Left lung (tissue), 10 donors: ENCODE data around the gene MTG2. TPM values are rescaled to one million over a fixed set of nuclear protein-coding genes. Genes with fewer than 3 reads are reported as not detected.

Experiments used
- ATAC-seq: fragments of 200-7000 bp; cut with Tn5 transposase; one replicate; pipeline ENCODE4 v1.9.1; 2020; ENCODE audit warnings: moderate library complexity
- DNase-seq, 4 donors: peaks; one replicate each; pipeline ENCODE4 v3.0.0-alpha.2; 2013 to 2020
- H3K27ac ChIP-seq, 2 donors: fragments of 200-600 bp; sonication (generic) in 1 of 2; one replicate each; pipeline versions ENCODE4 v1.5.0 to v1.8.0; 2020 to 2021
- H3K27me3 ChIP-seq, 2 donors: fragments of 200-600 bp; sonication (generic) in 1 of 2; one replicate each; pipeline versions ENCODE4 v1.5.0 to v1.8.0; 2020 to 2021
- H3K36me3 ChIP-seq, 2 donors: fragments of 200-600 bp; sonication (generic) in 1 of 2; one replicate each; pipeline versions ENCODE4 v1.5.0 to v1.8.0; 2020 to 2021
- H3K4me1 ChIP-seq, 2 donors: fragments of 200-600 bp; one replicate each; pipeline ENCODE4 v1.8.0; 2021
- H3K4me3 ChIP-seq, 2 donors: fragments of 200-600 bp; sonication (generic) in 1 of 2; one replicate each; pipeline versions ENCODE4 v1.5.0 to v1.8.0; 2020 to 2021; ENCODE audit warnings: mild to moderate bottlenecking in 1 of 2
- H3K9me3 ChIP-seq, 2 donors: fragments of 200-600 bp; sonication (generic) in 1 of 2; one replicate each; pipeline versions ENCODE4 v1.5.0 to v1.8.0; 2020 to 2021
- intact Hi-C, 2 donors: fragments of 100-400 bp; cut with DNase I; formaldehyde crosslinking; loops; one replicate each; pipeline versions ENCODE4 v1.11.2 to v1.14.2; 2022
- polyA plus RNA-seq, 6 donors: library from polyadenylated mRNA; unstranded; fragments of 120-200 nt; gene quantifications; one replicate each; pipeline ENCODE4 v1.2.1, GENCODE V29; 2013; ENCODE audit not compliant: insufficient read length in 6 of 6
- total RNA-seq, 2 donors: library from RNA; stranded (reverse); fragmentation: NEBNext Ultra II Directional; extraction: Animal tissue kit (Norgen Biotek cat#: 25700); gene quantifications; one replicate each; pipeline ENCODE4 v1.2.1, GENCODE V29; 2021
- TF ChIP-seq, protein P1 (sequence below), 2 donors: fragments of 200-600 bp; sonication (generic) in 1 of 2; IDR thresholded peaks; one replicate each; pipeline versions ENCODE4 v1.5.0 to v1.8.0; 2021; ENCODE audit warnings: antibody characterized with exemption in 2 of 2
- donor health status: DM: no; HTN: yes; CAD: no.
- donor health status: DM: no; HTN: no; CAD: no.

The MTG2 gene
- total and polyA plus RNA-seq, 8 donors: 25.5 to 34.6 (median 31.2) TPM

GRCh38 chr20:62165762-62166399, 16.9 kb upstream of the MTG2 start:
- ATAC-seq: no peak
- peak in 1 of 4 donors; percentile 74 for DNase-seq
- Histone ChIP-seq H3K27ac (no peak overlapping the region), H3K4me3 (no peak overlapping the region), H3K36me3 (peaks cover 3 to 88% of the 10 kb centered on the region in 2 donors), H3K9me3 (no peaks in the 10 kb centered on the region), H3K27me3 (no peaks in the 10 kb centered on the region), H3K4me1 (no peaks in the 10 kb centered on the region)
- TF ChIP-seq, protein P1, sequence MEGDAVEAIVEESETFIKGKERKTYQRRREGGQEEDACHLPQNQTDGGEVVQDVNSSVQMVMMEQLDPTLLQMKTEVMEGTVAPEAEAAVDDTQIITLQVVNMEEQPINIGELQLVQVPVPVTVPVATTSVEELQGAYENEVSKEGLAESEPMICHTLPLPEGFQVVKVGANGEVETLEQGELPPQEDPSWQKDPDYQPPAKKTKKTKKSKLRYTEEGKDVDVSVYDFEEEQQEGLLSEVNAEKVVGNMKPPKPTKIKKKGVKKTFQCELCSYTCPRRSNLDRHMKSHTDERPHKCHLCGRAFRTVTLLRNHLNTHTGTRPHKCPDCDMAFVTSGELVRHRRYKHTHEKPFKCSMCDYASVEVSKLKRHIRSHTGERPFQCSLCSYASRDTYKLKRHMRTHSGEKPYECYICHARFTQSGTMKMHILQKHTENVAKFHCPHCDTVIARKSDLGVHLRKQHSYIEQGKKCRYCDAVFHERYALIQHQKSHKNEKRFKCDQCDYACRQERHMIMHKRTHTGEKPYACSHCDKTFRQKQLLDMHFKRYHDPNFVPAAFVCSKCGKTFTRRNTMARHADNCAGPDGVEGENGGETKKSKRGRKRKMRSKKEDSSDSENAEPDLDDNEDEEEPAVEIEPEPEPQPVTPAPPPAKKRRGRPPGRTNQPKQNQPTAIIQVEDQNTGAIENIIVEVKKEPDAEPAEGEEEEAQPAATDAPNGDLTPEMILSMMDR (IDR thresholded peaks at IDR 0.05): no peak
- intact Hi-C loops: no loop called here

GRCh38 chr20:62167474-62167873, 15.4 kb upstream of the MTG2 start:
- H3K4me1 ChIP-seq: no peaks in the 10 kb centered on the region
- no peaks in the 10 kb centered on the region for H3K9me3 ChIP-seq
- no peak for ATAC-seq
- no peaks in the 10 kb centered on the region for H3K27me3 ChIP-seq
- DNase-seq: peak in 1 of 4 donors; percentile 41
- TF ChIP-seq, protein P1 (IDR thresholded peaks at IDR 0.05): no peak
- intact Hi-C loops: no loop called here
- no peak overlapping the region for H3K27ac ChIP-seq
- no peak overlapping the region for H3K4me3 ChIP-seq
- peaks cover 3 to 74% of the 10 kb centered on the region in 2 donors for H3K36me3 ChIP-seq

DNA sequence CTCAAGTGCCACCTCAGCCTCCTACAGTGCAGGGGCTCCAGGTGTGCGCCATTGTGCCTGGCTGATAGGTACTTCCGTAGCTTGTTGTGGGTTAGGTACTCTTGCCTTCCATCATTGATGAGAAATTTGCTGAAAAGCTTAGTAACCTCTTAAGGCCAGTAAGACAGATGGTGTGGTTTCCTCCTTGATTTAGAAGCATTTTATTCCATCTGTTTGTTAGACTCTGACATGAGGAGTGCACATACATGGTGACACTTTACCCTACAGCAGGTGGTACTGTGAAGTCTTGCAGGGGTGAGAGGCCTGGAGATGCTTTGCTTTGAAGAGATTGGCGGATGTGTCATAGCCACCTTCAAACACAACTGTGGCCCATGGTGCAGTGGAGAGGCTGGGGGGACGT, 14.8 kb upstream of the MTG2 start:
- Histone ChIP-seq H3K27ac (no peak overlapping the region), H3K9me3 (no peaks in the 10 kb centered on the region), H3K36me3 (peaks cover 3 to 74% of the 10 kb centered on the region in 2 donors), H3K4me1 (no peaks in the 10 kb centered on the region), H3K4me3 (no peak overlapping the region), H3K27me3 (no peaks in the 10 kb centered on the region)
- DNase-seq (peak in 1 of 4 donors; percentile 5), ATAC-seq (no peak)
- TF ChIP-seq, protein P1 (IDR thresholded peaks at IDR 0.05): no peak
- intact Hi-C loops: no loop called here

GRCh38 chr20:62168890-62169435, 13.9 kb upstream of the MTG2 start:
- peak in 1 of 4 donors; percentile 56 for DNase-seq
- intact Hi-C loops: no loop called here
- Histone ChIP-seq H3K36me3 (peaks cover 0 to 73% of the 10 kb centered on the region in 2 donors), H3K4me1 (no peaks in the 10 kb centered on the region), H3K4me3 (no peak overlapping the region), H3K9me3 (no peaks in the 10 kb centered on the region), H3K27me3 (no peaks in the 10 kb centered on the region), H3K27ac (no peak overlapping the region)
- ATAC-seq: no peak
- TF ChIP-seq, protein P1 (IDR thresholded peaks at IDR 0.05): no peak

- no peak for ATAC-seq
- no peak overlapping the region for H3K4me3 ChIP-seq
- intact Hi-C loops: no loop called here
- no peaks in the 10 kb centered on the region for H3K9me3 ChIP-seq
- H3K27me3 ChIP-seq: no peaks in the 10 kb centered on the region
- peaks cover 0 to 73% of the 10 kb centered on the region in 2 donors for H3K36me3 ChIP-seq
- H3K4me1 ChIP-seq: no peaks in the 10 kb centered on the region
- TF ChIP-seq, protein P1 (IDR thresholded peaks at IDR 0.05): no peak
- no peak overlapping the region for H3K27ac ChIP-seq
- DNase-seq: peak in 1 of 4 donors; percentile 47
Observed at GRCh38 chr20:62170536-62170935, 12.3 kb upstream of the MTG2 start.
